ENCODE data around the gene SLF2.

The SLF2 gene

DNA sequence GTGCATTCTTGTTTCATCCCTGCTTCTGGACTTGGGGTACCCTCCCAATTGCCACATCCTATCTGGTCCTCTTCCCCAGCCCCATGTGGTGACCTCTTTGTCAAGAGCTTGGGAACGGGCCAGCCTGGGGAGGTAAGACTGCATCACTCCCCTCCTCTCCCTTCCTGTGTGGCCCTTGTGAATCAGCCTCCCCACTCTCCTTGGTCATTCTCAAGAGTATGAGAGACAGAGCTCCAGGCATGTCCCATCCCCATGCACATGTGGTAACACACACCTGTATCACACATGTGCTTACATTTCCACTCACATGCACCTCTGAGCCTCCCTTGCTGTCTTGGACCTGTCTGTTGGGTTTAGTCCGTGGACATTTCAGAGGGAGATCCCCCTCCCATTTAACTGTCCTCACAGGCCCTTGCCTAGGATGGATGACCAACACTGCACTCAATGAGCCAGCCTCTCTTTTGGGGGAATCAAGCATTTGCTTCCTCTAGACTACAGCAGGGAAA is 72.0 kb downstream of the SLF2 start:
- intact Hi-C loops (cut with DNase I; ENCODE audit: low total_unique reads) = loop anchor here (5.0 kb wide), 1 partner anchor 48 kb away; the partner anchor contains the start of genes PDZD7 and SFXN3

DNA sequence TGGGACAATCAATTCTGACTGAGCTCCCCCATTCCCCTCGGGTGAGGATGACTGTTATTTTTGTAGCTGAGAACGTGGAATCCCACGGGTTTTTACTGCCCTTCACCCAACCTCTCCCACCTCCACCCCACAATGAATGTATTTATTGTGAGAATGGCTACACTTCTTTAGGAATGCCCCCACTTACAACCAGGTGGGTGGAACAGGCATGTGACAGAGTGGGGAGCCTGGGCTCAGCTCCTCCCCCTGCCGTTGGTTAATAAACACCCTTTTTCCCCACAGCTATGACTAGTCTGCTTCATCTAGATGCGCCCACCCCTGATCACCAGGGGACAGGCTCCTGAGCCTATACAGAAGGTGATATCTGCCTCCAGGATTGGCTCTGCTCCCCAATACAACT is 72.6 kb downstream of the SLF2 start:
- peaks cover 0 to 36% (median 26%) of the 10 kb centered on the region in 4 donors for H3K4me1 ChIP-seq
- DNase-seq = peak in 1 of 2 donors; percentile 21
- peaks cover 10 to 62% (median 40%) of the 10 kb centered on the region in 3 donors for H3K36me3 ChIP-seq
- no peak overlapping the region for H3K27ac ChIP-seq
- H3K27me3 ChIP-seq = no peaks in the 10 kb centered on the region
- no peaks in the 10 kb centered on the region for H3K9me3 ChIP-seq
- no peak overlapping the region for H3K4me3 ChIP-seq
- TF ChIP-seq, protein P1, sequence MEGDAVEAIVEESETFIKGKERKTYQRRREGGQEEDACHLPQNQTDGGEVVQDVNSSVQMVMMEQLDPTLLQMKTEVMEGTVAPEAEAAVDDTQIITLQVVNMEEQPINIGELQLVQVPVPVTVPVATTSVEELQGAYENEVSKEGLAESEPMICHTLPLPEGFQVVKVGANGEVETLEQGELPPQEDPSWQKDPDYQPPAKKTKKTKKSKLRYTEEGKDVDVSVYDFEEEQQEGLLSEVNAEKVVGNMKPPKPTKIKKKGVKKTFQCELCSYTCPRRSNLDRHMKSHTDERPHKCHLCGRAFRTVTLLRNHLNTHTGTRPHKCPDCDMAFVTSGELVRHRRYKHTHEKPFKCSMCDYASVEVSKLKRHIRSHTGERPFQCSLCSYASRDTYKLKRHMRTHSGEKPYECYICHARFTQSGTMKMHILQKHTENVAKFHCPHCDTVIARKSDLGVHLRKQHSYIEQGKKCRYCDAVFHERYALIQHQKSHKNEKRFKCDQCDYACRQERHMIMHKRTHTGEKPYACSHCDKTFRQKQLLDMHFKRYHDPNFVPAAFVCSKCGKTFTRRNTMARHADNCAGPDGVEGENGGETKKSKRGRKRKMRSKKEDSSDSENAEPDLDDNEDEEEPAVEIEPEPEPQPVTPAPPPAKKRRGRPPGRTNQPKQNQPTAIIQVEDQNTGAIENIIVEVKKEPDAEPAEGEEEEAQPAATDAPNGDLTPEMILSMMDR (IDR thresholded peaks at IDR 0.05) = no peak
- intact Hi-C loops (cut with DNase I; ENCODE audit: low total_unique reads) = loop anchor here (5.0 kb wide), 1 partner anchor 47 kb away; the partner anchor contains the start of genes PDZD7 and SFXN3

More for the DNA sequence above, 72.0 kb downstream of the SLF2 start:
- no peaks in the 10 kb centered on the region for H3K27me3 ChIP-seq
- H3K27ac ChIP-seq = no peak overlapping the region
- peaks cover 13 to 62% (median 42%) of the 10 kb centered on the region in 3 donors for H3K36me3 ChIP-seq
- DNase-seq = peak in 1 of 2 donors; percentile 56
- peaks cover 0 to 34% (median 26%) of the 10 kb centered on the region in 4 donors for H3K4me1 ChIP-seq
- TF ChIP-seq, protein P1 (IDR thresholded peaks at IDR 0.05) = no peak
- no peak overlapping the region for H3K4me3 ChIP-seq
- no peaks in the 10 kb centered on the region for H3K9me3 ChIP-seq

DNA sequence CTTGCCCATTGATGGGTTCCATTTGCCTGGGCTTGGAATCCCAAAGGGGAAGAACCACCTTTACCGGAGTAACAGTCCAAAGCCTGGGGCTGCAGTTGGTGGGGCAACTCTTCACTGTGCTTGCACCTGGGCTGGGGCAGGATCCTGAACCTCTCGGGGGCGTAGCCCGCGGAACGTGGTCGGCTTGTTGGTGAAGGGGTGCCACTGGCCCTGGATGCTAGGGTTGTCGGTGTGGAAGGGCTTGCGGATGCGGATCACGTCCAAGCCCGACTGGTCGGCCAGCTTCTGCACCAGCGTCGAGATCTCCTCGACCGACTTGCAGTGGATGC is 73.8 kb downstream of the SLF2 start:
- Histone ChIP-seq H3K9me3 (no peaks in the 10 kb centered on the region), H3K36me3 (peaks cover 0 to 62% (median 40%) of the 10 kb centered on the region in 3 donors), H3K27me3 (no peaks in the 10 kb centered on the region), H3K27ac (peak overlapping the region; percentile 82 to 85), H3K4me3 (peak overlapping the region; percentile 85 to 94), H3K4me1 (peaks cover 0 to 36% (median 26%) of the 10 kb centered on the region in 4 donors)
- TF ChIP-seq, protein P1 (IDR thresholded peaks at IDR 0.05) = no peak
- no peak for DNase-seq
- intact Hi-C loops (cut with DNase I; ENCODE audit: low total_unique reads) = loop anchor here (5.0 kb wide), 1 partner anchor 46 kb away; the partner anchor contains the start of genes PDZD7 and SFXN3

DNA sequence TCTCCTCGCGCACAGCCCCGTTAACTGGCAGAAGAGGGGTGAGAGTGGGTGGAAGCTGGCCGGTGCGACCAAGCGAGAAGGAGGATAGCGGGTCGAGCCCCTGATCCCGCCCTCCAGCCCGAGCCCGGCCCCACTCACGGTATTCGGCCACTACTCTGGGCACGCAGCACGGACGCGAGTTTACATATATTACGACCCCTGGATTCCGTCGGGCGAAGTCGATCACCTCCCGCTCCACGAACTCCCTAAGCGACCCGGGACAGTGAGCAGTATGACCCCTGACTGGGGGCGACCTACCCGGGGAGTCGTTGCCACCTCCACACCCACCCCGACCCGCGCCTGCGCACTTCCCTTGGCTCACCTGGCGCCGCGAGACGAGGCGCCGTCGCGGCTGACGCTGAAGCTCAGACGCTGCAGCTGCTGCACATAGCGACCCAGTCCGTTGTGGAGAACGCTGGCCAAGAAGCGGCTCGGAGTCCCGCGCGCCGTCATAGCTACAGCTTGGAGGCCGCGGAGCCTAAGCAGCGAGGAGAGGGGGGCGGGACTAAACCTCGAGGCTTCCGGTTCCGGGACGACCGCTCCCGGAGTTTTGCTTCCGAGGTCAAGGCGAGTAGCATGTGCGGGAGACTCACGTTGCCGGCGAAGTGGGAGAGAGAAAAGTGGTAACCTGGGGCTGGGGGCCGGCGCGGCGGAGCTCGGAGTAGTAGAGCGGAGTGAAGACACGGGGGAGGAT is 74.4 kb downstream of the SLF2 start, which contains the start of the genes MRPL43 and TWNK:
Gene MRPL43 (minus strand): TSS at position 546 of the 733 bp plus-strand sequence. CDS start 54 bp downstream, at position 492.
Gene TWNK (plus strand): TSS at position 592 of the 733 bp plus-strand sequence. CDS start 668 bp downstream, outside the sequence.
- TF ChIP-seq, protein P1 (IDR thresholded peaks at IDR 0.05) = no peak
- Histone ChIP-seq H3K27ac (peak within 1 kb of the TSS; percentile 82 to 85), H3K27me3 (no peaks in the 10 kb centered on the region), H3K36me3 (peaks cover 0 to 58% (median 36%) of the 10 kb centered on the region in 3 donors), H3K9me3 (no peaks in the 10 kb centered on the region), H3K4me3 (peak within 1 kb of the TSS; percentile 85 to 94), H3K4me1 (peaks cover 0 to 36% (median 26%) of the 10 kb centered on the region in 4 donors)
- peak; percentile 80 to 89 for DNase-seq
- intact Hi-C loops (cut with DNase I; ENCODE audit: low total_unique reads) = loop anchor here (5.0 kb wide), 1 partner anchor 45 kb away; the partner anchor contains the start of genes PDZD7 and SFXN3

DNA sequence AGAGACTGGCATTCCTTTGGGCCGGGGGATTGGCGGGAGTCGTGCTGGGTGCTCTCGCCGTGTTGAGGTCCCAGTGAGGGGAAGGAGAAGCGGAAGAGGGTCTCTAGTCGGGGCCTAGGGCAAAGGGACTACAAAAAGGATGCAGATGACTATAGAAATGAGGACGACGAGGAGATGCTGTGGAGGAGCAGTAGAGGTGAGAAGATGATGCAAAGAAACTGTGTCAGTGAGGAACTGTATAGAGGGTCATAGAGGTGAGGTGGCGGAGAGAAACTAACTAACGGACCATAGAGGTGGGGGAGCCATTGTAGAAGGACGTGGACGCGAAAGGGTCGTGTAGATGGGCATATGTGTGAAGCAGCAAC is 74.9 kb downstream of the SLF2 start:
- peaks cover 0 to 55% (median 32%) of the 10 kb centered on the region in 3 donors for H3K36me3 ChIP-seq
- TF ChIP-seq, protein P1 (IDR thresholded peaks at IDR 0.05) = no peak
- no peaks in the 10 kb centered on the region for H3K27me3 ChIP-seq
- H3K9me3 ChIP-seq = no peaks in the 10 kb centered on the region
- H3K27ac ChIP-seq = peak overlapping the region; percentile 82 to 85
- H3K4me1 ChIP-seq = peaks cover 0 to 36% (median 26%) of the 10 kb centered on the region in 4 donors
- DNase-seq = no peak
- H3K4me3 ChIP-seq = peak overlapping the region; percentile 85 to 94
- intact Hi-C loops (cut with DNase I; ENCODE audit: low total_unique reads) = loop anchor here (5.0 kb wide), 1 partner anchor 45 kb away; the partner anchor contains the start of genes PDZD7 and SFXN3

Data from tibial artery (tissue), 4 donors.